ENCODE measurements around the gene DNAJA2. TPM values are rescaled to one million over a fixed set of nuclear protein-coding genes. Genes with fewer than 3 reads are reported as not detected.

The DNAJA2 gene
- total RNA-seq, 2 donors from 2014 or later = 73.8 to 74.9 TPM

DNA sequence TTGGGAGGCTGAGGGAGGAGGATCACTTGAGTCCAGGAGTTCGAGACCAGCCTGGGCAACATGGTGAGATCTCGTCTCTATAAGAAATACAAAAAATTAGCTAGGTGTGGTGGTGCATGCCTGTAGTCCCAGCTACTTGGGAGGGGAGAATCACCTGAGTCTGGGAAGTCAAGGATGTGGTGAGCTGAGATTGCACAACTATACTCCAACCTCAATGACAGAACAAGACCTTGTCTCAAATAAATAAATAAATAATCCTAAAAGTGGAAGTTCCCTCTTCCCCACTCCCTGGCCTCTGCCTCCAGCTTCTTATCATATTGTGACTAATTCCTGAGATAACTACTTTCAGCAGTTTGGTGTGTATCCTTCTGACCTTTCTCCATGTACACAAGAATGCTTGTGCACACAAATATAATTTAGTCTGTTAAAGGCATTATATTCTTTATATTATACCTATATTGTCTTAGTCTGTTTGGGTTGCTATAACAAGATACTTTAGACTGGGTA is 23.5 kb upstream of the DNAJA2 start:
- Mint-ChIP-seq H3K36me3 (ENCODE audit: low read depth) (no peaks in the 10 kb centered on the region), H3K4me1 (no peaks in the 10 kb centered on the region), H3K4me3 (no peak overlapping the region), H3K27ac (no peak overlapping the region), H3K27me3 (no peaks in the 10 kb centered on the region)
- ATAC-seq (no peak), DNase-seq (no peak)
- no peaks in the 10 kb centered on the region for H3K9me3 ChIP-seq (ENCODE audit: control insufficient read depth, low read length, poor library complexity, severe bottlenecking)

DNA sequence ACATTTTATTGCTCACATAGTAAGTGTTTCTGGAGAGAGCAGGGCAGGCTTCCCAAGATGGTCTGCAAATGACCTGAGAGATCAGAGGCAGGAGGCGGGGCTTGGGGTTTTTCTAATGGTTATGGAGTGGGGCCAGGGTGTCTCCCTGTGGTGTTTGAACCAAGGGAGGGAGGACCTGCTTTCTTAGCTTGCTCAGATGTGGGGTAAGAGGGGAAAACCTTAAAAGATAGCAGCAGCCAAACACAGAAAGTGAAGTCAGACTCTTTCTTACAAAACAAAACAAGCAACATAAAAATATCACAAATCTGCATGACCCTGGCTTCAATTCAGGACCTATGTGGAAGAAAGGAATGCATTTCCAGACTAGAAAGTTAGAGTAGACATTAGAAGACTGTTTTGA is 22.9 kb upstream of the DNAJA2 start:
- H3K27ac Mint-ChIP-seq = no peak overlapping the region
- no peaks in the 10 kb centered on the region for H3K4me1 Mint-ChIP-seq
- H3K27me3 Mint-ChIP-seq = no peaks in the 10 kb centered on the region
- no peak for DNase-seq
- H3K36me3 Mint-ChIP-seq (ENCODE audit: low read depth) = no peaks in the 10 kb centered on the region
- no peak overlapping the region for H3K4me3 Mint-ChIP-seq
- H3K9me3 ChIP-seq (ENCODE audit: control insufficient read depth, low read length, poor library complexity, severe bottlenecking) = no peaks in the 10 kb centered on the region
- no peak for ATAC-seq

DNA sequence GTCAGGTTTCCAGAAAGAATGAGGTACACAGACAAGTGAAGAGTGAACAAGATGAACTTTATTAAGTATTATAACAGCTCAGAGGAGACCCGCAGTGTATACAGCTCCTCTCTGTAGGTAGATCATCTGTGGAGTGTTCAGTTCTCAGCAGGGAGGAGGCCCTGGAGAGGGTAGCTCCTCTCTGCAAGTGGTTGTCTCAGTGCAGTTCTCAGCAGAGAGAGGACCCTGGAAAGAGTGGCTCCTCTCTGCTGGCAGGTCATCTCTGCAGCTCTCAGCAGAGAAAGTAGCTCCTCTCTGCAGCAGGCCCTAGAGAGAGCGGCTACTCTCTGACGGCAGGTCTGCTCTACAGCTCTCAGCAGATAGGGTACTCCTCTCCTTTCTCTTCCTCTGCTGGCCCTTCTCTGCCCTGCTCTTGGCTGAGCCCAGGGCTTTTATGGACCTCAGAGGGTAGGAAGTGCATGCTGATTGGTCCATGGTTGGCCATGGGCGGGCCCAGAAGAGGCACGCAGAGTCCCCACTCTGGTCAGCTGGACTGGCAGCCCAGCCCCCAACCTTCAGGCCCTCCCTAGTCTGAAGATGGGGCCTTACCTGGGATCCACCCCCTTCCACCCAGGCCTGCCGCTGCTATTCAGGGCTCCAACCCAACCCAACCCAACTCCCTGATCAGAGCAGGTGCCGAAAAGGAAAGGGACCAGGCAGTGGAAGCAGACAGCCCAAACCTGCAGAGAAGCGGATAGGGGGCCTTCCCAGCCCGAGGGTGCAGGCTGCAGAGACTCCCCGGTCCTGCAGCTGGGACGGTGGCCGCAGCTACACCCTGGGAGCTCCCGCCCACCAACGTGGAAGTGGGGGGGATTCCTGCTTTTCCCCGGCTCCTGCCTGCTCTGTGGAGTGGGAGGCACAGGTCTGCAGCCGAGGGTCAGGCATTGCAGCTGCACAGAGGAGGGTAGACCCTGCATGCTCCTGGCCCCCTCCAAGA is 18.5 kb upstream of the DNAJA2 start:
- H3K36me3 Mint-ChIP-seq (ENCODE audit: low read depth) = peaks cover 3% of the 10 kb centered on the region
- ATAC-seq (no peak), DNase-seq (no peak)
- peaks cover 13% of the 10 kb centered on the region for H3K27me3 Mint-ChIP-seq
- H3K9me3 ChIP-seq (ENCODE audit: control insufficient read depth, low read length, poor library complexity, severe bottlenecking) = no peaks in the 10 kb centered on the region
- no peaks in the 10 kb centered on the region for H3K4me1 Mint-ChIP-seq
- H3K4me3 Mint-ChIP-seq = no peak overlapping the region
- H3K27ac Mint-ChIP-seq = no peak overlapping the region

DNA sequence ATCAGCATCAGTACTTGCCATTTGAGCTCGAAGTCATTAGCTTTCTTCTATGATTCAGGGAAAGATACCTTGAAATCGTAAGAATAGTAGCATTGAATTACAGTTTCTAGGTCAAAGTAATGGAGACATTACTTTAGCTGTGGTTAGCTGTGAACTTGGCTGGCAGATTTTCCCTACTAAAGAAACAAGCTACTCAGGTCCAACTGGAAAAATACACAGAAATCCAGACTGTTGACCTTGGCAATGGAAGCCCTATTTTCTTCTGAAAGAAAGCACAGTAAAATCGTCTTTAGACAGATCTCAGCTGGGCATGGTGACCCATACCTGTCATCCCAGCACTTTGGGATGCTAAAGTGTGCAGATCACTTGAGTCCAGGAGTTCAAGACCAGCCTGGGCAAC is 13.4 kb upstream of the DNAJA2 start:
- no peaks in the 10 kb centered on the region for H3K9me3 ChIP-seq (ENCODE audit: control insufficient read depth, low read length, poor library complexity, severe bottlenecking)
- DNase-seq (no peak), ATAC-seq (no peak)
- H3K4me3 Mint-ChIP-seq = no peak overlapping the region
- H3K27ac Mint-ChIP-seq = no peak overlapping the region
- peaks cover 3% of the 10 kb centered on the region for H3K4me1 Mint-ChIP-seq
- peaks cover 13% of the 10 kb centered on the region for H3K27me3 Mint-ChIP-seq
- H3K36me3 Mint-ChIP-seq (ENCODE audit: low read depth) = peaks cover 3% of the 10 kb centered on the region

DNA sequence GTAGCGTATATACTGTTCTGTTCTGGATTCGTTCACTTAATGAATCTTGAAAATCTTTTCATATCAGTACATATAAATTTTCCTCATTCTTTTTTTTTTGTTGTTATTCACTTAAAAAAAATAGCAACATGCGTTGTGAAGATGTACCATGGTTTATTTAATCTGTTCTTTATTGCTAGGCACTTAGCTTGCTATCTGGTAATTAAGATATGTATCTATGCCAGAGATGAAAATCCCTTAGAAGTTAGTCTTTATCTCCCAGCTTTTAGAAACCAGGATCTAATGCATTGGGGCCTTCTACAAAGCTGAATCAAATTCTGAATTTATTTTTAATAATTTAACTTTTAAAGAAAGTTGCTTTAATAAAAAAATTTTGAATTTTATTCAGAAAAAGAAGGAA is 13.0 kb upstream of the DNAJA2 start:
- no peak overlapping the region for H3K27ac Mint-ChIP-seq
- peaks cover 13% of the 10 kb centered on the region for H3K27me3 Mint-ChIP-seq
- ATAC-seq = no peak
- H3K4me3 Mint-ChIP-seq = no peak overlapping the region
- H3K4me1 Mint-ChIP-seq = peaks cover 3% of the 10 kb centered on the region
- no peak for DNase-seq
- H3K36me3 Mint-ChIP-seq (ENCODE audit: low read depth) = peaks cover 3% of the 10 kb centered on the region
- no peaks in the 10 kb centered on the region for H3K9me3 ChIP-seq (ENCODE audit: control insufficient read depth, low read length, poor library complexity, severe bottlenecking)

DNA sequence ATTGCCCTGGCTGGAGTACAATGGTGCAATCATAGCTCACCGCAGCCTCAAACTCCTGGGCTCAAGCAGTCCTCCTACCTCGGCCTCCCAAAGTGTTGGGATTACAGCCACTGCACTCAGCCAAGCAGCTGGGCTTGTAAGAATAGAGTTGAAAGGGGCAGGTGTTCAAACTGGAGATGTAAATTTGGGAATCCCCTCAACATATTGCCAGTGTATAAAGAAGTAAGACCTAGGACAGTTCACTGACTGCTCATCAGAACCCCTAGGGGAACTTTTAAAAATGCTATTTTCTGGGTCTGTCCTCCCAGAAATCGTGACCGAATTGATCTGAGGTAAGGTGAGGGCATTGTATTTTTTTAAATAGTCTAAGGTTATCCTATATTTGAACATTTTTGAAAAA is 8.9 kb upstream of the DNAJA2 start:
- no peak overlapping the region for H3K4me3 Mint-ChIP-seq
- H3K27ac Mint-ChIP-seq = no peak overlapping the region
- ATAC-seq (no peak), DNase-seq (no peak)
- no peaks in the 10 kb centered on the region for H3K9me3 ChIP-seq (ENCODE audit: control insufficient read depth, low read length, poor library complexity, severe bottlenecking)
- peaks cover 8% of the 10 kb centered on the region for H3K4me1 Mint-ChIP-seq
- H3K27me3 Mint-ChIP-seq = no peaks in the 10 kb centered on the region
- H3K36me3 Mint-ChIP-seq (ENCODE audit: low read depth) = no peaks in the 10 kb centered on the region

DNA sequence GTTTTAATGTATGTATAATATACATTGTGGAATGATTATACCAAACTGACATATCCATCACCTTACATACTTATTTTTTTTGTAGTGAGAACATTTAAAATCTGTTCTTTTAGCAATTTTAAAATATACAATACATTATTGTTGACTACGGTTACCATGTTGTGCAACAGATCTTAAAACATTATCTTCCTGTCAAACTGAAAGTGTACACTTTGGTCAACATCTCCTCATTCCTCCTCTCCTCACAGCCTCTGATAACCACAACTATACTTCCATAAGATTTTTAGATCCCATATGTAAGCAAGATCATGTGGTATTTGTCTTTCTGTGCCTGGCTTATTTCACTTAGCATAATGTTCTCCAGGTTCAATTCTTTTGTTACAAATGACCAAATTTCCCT is 7.5 kb upstream of the DNAJA2 start:
- peaks cover 18% of the 10 kb centered on the region for H3K4me1 Mint-ChIP-seq
- DNase-seq (no peak), ATAC-seq (no peak)
- H3K4me3 Mint-ChIP-seq = no peak overlapping the region
- no peaks in the 10 kb centered on the region for H3K9me3 ChIP-seq (ENCODE audit: control insufficient read depth, low read length, poor library complexity, severe bottlenecking)
- H3K27me3 Mint-ChIP-seq = no peaks in the 10 kb centered on the region
- H3K27ac Mint-ChIP-seq = no peak overlapping the region
- H3K36me3 Mint-ChIP-seq (ENCODE audit: low read depth) = peaks cover under 1% of the 10 kb centered on the region

DNA sequence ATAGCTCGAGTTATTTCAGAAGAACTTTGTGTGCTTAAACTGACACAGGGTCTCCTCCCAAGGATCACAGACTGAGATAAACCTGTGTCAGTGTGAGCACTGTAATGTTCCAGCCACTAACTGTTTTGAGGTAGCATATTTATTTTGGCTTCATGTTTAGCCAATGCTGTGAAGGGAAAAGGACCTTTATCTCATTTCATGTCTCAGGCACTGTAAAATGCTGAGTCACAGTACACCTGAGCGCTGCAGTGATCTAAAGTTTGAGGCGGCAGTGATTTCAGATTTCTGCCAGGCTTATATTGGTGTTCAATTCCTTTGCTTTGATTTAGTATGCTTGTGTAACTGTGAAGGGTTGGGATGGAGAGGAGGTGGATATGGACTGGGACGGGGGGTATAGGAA is 3.1 kb upstream of the DNAJA2 start:
- Mint-ChIP-seq H3K4me3 (peak overlapping the region; percentile 31), H3K4me1 (peaks cover 32% of the 10 kb centered on the region), H3K36me3 (ENCODE audit: low read depth) (peaks cover 2% of the 10 kb centered on the region), H3K27ac (peak overlapping the region; percentile 98), H3K27me3 (no peaks in the 10 kb centered on the region)
- H3K9me3 ChIP-seq (ENCODE audit: control insufficient read depth, low read length, poor library complexity, severe bottlenecking) = no peaks in the 10 kb centered on the region
- ATAC-seq = no peak
- no peak for DNase-seq

DNA sequence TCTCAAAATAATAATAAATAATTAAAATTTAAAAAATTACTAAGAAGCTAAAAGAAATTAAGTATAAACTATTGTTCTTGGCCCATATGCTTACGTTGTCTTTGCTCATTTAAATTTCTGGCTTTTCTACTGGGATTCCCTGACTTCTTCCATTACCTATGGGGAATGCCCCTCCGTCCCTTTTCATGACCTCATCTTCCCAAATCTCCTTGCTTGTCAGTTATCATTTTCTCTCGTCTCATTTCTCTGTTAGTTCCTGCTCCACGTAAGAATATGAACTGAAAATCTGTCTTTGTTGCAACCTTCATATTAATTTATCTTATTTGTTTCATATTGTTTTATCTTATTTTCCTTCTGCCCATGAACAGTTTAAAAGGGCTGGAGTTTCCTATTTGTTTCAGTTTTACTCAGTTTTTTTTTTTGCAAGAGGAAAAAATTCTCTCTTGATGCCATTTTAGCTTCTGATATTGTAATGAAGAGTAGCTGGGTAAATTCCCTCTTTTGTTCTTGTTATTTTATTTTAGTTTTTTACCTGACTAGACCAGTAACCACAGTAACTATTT is 2.5 kb upstream of the DNAJA2 start:
- Mint-ChIP-seq H3K27me3 (no peaks in the 10 kb centered on the region), H3K36me3 (ENCODE audit: low read depth) (peaks cover 4% of the 10 kb centered on the region), H3K4me1 (peaks cover 36% of the 10 kb centered on the region), H3K27ac (peak overlapping the region; percentile 98), H3K4me3 (peak overlapping the region; percentile 69)
- no peaks in the 10 kb centered on the region for H3K9me3 ChIP-seq (ENCODE audit: control insufficient read depth, low read length, poor library complexity, severe bottlenecking)
- ATAC-seq (no peak), DNase-seq (no peak)

DNA sequence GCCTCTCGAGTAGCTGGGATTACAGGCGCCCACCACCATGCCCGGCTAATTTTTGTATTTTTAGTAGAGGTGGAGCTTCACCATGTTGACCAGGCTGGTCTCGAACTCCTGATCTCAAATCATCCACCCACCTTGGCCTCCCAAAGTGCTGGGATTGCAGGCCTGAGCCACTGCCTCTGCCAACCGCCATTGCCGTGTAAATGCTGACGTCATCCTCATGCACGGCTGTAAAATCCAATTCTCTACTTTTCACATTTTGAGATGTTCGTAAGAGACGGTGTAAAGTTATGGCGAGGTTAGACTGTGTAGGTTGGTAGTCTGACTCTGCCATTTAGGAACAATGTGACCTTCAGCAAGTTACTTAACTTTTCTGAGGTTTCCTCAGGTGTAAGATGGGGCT is 1.7 kb upstream of the DNAJA2 start:
- Mint-ChIP-seq H3K27me3 (no peaks in the 10 kb centered on the region), H3K36me3 (ENCODE audit: low read depth) (peaks cover 4% of the 10 kb centered on the region), H3K4me3 (no peak overlapping the region), H3K27ac (peak overlapping the region; percentile 98), H3K4me1 (peaks cover 36% of the 10 kb centered on the region)
- no peaks in the 10 kb centered on the region for H3K9me3 ChIP-seq (ENCODE audit: control insufficient read depth, low read length, poor library complexity, severe bottlenecking)
- no peak for DNase-seq
- ATAC-seq = no peak

DNA sequence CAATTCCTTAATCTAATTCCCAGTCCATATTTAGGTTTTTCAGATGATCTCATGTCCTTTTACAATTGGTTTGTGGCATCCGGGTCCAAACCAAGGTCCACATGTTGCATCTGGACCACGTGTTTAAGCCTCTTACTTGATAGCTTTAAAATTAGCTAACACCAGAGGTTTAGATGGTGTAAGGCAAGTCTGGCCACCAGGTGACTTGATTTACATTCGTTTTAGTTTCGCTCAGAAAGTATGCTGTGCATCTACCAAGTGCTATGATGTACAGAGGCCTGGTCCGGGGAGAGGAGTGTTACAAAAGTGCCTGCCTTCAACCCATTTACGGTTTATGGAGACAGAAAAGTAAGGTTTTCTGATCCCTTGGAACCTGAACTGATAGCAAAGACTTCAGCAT is 878 bp upstream of the DNAJA2 start:
- Mint-ChIP-seq H3K4me1 (peaks cover 37% of the 10 kb centered on the region), H3K27ac (peak overlapping the region; percentile 98), H3K36me3 (ENCODE audit: low read depth) (peaks cover 4% of the 10 kb centered on the region), H3K4me3 (peak overlapping the region; percentile 92), H3K27me3 (no peaks in the 10 kb centered on the region)
- no peaks in the 10 kb centered on the region for H3K9me3 ChIP-seq (ENCODE audit: control insufficient read depth, low read length, poor library complexity, severe bottlenecking)
- DNase-seq (no peak), ATAC-seq (peak; percentile 10)

DNA sequence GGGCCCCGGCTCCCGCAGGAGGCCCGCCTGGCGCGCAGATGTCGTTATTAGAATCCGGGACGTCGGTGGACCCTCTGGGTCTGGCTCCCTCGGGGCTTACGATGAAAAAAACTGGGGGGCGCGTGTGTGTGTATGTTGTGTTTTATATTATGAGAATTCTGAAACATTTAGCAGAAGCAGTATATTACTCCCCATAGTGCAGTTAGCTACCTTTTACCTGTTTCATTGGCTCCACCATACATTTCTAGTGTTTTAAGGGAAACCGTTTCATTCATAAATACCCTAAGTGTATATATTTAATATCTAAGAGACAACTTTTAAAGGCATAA is 486 bp upstream of the DNAJA2 start:
- Mint-ChIP-seq H3K27ac (peak overlapping the region; percentile 98), H3K4me3 (peak overlapping the region; percentile 92), H3K36me3 (ENCODE audit: low read depth) (peaks cover 4% of the 10 kb centered on the region), H3K4me1 (peaks cover 36% of the 10 kb centered on the region), H3K27me3 (no peaks in the 10 kb centered on the region)
- H3K9me3 ChIP-seq (ENCODE audit: control insufficient read depth, low read length, poor library complexity, severe bottlenecking) = no peaks in the 10 kb centered on the region
- no peak for DNase-seq
- ATAC-seq = peak; percentile 9

DNA sequence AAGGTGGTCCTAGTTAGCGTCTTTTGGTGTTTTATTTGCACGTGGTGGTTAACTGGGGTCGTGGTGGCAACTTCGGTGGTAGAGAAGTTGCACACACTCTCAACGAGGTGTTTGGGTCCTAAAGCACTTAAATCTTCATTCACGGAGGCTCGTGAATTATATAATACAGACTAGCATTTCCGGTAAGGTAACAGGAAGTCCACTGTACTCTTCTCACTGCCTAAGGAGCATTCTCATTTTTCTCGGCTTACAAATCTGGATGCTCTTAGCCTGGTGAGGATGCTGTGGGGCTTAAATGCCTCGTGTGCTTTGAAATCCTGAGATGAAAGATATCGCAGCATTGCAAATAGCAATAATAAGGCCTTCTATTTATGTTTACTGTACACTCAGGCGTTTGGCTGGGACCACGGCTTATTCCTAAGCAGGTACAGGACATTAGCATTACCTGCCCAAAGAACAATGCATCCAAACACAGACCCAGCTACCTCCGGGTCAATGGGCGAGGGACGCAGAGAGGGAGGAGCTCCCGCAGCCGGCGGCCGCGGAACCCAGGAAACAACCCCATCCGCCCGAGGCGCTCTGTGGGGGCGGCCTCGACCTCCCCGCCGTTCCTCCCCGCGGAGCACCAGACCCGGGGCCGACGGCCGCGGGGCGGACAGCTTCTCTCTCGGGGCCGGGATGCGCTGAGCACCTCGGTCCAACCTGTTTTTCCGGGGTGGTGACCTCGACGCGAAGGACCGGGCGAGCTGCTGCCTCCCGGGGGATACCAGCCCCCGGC is 856 bp downstream of the DNAJA2 start:
- ATAC-seq (peak; percentile 17), DNase-seq (peak; percentile 13 to 40 (median 30))
- H3K4me1 Mint-ChIP-seq = peaks cover 38% of the 10 kb centered on the region
- H3K36me3 Mint-ChIP-seq (ENCODE audit: low read depth) = peaks cover 4% of the 10 kb centered on the region
- peak overlapping the region; percentile 98 for H3K27ac Mint-ChIP-seq
- no peaks in the 10 kb centered on the region for H3K27me3 Mint-ChIP-seq
- no peaks in the 10 kb centered on the region for H3K9me3 ChIP-seq (ENCODE audit: control insufficient read depth, low read length, poor library complexity, severe bottlenecking)
- peak overlapping the region; percentile 92 for H3K4me3 Mint-ChIP-seq
